ENCODE data around the gene FERD3L.

FERD3L gene

DNA sequence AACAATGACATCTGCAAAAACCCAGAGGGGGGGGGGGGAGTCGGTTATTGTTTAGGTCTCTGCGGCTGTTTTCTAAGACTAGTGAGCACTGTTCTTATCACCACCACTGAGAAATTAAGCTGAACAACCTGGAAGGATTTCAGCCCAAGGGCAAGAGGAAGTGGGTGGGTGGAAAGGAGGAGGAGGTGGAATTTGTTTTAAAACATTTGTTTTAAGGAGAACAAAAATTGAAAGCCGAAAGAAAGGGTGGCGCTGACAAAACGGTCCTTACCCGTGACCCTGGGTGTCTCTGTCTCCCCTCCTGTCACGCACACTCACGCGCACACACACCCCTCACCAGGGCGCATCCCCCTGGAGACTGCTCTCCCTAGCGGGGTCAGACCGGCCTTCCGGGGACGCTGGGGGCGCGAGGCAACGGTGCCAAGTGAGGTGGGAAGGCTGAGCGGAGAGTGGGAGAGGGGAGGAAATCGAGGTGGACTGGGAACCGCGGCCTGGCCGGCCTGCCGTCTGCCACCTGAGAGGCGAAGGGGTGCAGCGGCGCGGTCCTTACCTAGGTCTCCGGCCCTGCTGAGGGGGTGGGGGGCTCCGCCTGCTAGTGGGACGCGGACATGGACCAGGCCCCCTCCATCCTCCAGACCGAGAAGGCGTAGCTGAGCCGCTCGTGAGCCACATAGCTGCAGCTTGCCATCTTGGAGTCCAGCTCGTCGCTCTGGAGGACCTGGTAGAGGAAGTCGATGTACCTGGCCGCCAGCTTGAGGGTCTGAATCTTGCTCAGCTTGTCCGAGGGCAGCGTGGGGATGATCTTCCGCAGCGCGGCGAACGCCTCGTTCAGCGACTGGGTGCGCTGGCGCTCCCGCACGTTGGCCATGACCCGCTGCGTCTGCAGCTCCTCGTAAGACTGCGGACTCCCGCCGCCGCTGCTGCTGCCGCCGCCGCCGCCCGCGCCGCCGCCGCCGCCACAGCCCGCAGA, 28.8 kb downstream of the FERD3L start:
- DNase-seq: no peak

DNA sequence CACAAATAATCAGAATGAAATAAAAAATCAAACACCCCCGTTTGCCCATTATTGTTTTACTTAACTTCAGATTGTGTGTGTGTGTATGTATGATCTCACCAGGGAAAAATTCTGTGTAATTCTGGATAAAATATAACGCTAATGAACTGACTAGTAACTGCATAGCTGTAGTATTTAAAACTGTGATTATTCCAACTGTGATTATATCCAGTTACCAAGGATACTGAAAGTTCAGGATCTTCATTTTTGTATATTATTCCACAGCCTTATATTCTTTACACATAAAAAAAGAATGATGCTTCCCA, 30.7 kb downstream of the FERD3L start:
- DNase-seq: no peak

DNA sequence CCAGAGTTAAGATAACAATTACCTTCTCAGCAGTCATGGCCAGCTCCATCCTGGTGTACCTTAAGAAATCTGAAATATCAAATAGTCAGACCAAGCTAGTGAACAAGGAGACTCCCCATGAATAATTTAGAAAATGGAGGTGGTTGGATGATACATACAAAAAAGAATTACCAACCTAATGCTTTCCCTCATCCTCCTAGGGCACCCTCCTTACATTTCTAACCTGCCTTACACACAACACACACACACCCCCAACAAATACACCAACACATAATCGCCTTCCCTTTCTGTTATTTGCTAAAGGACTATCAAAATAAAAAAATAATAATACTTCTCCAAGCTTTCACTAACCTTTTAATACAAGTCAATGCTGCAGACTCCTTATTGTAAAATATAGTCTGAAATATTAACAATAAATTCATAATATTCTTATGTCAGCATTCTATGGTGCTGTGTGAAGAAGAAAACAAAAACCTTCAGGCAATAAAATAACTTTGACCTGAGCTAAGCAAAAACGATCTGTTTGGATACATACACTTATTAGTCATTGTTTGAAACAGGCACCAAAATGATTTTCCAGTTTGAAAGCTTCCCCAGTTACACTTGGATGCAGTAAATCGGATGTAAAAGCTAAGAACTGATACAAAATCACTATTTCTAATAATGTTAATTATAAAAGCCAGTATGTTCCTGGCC, 31.2 kb downstream of the FERD3L start:
- DNase-seq: no peak

DNA sequence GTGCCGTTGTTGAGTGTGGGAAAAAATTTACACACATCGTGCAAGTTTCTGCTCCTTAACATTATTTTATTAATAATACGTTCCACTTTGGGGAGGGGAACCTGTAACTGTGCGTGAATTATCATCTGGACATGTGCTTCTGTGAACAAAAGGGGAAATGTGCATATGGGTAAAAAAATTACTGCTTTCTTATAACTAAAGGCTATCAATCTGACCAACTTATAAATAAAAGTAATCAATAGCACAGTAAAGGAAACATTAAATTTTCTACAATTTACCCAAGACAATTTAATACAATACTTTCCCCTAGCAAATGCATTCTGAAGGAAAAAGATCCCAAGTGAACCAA, 32.2 kb downstream of the FERD3L start:
- no peak for DNase-seq

DNA sequence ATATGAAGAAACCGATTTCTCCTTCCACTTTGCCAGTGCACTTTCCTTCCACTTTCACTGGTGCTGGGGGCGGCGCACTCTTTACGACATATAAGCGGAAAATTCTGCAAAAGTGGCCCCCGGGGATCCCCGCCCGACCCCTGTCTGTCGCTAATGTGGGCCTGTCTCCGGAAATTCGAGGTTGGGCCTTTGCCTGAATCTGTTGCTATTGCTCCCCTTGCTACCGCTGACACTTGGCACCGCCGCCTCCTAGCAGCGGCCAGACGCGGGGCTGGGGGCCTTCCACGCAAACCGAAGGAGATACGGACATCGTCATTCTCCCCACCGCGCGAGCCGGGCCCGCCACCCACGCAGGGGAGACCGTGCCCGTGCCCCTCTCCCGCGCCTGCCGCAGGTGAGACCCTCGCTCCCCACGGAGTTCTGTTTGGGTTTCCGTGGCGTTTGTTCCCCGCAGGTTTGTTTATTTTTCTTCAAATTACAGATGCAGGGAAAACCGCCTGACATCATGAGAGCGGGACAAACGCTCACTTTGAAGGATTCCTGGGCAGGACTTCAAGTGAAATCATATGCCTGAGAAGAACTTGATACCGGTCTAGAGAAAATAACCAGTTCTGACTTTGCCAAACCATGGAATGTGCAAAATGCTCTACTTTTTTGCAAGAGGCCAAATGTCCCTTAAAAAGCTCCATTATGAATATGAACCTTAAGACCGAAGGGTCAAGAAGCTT, 32.8 kb downstream of the FERD3L start:
- no peak for DNase-seq

DNA sequence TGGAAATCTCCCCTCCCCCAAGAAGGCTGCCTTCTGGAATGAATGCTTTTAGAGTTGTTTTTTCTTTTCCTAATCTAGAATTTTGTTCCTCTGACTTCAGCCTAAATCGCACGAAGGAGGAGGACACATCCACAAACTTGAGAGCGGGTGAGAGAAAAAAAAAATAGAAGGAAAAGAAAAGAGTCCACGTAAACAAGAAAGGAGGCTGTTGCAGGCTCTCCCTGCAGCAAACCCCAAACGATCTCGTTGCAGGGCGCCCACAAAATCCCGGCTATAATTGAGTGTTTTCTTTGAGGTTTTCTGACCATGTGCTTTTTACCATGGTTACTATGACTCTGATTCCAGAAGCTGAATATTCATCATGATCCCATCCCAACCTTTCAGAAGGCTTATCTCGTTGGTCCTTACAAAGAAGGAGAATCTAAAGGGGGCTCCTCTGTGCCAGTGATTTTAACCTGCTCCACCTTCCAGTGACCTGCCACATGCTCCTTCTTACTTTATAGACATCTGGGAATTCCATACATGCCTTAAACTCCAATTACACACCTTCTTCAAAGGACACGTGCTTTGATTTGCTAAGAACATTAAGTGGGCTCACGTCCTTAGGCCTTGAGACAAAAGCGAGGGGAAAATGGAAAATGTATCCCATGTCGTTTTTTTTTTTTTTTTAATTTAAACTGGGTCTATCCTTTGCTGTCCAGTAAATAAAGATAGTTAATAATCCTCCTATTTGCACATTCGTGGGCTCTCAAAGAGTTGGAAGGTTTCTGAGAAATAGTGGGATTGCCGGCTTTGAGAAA, 33.5 kb downstream of the FERD3L start:
- no peak for DNase-seq

DNA sequence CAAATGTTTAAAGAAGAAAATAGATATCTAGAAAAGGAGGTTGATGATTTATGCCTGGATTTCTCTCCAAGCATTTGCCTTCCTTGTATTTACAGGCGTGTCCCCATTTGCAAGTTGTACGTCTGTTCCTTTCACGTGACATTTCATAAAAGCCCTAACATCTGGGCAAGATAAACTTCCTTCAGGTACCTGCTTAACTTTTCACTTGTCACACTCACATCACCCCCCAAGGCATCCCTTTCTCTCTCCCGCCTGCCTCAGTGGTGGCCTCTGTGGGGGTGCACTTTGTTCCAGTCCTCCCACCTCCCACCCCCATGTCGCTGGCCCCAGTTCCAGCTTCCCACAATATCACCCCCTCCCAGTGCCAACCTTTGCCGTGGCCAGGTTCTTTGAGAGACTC, 34.4 kb downstream of the FERD3L start:
- DNase-seq: no peak

DNA sequence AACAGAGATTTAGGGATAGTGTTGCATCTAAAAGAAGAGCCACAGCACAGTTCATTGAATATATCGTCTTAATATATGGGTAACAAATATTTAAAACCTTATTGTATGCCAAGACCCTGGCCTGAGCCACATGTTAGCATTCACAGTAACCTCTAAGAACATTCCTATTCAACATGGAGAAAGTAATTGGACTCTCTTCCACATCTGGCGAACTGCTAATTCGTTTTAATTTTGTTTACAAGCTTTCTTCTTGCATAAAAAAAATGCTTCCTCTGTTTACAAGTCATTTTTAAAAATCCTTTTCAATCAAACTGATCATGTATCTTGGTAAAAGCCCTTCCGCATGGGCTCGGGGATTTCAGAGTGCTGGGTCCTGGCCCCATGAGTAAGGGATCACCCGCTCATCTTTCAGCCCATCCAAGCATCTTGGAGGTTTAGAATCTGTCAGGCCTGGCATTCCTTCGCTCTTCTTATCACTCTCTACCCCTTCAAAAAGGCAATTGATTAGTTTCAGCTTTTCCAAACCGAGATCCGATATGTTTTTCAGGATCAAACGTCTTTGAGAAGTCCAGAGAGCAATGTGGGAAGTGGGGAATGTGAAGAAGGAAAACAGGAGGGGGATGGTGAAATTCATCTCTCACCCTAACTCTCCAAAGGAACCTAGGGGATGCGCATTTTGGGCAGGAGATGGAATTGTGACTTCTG, 35.0 kb downstream of the FERD3L start:
- no peak for DNase-seq

DNA sequence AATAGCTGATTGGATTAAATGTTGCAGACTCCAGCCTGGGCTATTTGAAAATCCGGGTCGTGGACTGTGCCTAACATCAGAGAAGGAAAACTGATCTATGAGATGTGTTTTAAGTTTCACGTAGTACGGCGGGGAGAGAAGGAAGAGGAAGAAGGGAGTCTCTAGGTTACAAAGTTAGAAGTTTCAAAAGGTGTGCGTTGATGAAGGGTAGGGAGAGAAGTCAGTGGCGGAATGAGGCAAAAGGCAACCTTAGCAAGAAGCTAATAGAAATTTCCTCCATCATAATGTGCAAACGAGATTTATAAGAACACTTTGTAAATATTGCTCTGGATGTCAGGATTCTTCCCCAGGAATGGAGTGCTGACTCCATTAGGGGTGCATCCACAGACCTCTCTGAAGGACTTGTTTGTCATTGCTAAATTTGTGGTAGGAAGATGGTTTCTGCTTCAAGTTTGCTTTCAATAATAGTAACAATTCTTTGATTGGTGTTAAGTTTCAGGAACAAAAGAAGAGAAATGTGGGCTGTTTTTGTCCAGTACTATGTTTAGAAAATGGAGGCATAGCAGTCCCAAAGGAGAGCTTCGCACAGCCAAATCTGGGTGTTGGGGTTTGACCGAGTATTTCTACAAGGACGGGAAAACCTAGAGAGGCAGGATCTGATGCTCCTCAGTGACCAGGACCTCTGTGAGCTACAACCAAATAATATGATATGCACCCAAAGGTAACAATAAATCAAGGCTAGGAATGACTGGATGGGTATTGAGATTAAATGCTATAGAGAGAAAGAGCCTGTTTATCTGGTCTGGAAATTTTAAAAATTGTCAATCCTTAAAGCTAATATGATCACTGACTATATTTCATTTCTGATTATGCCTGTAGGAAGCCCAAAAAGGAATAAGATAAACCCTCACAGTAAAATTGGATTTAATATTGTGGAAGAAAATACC, 35.9 kb downstream of the FERD3L start:
- no peak for DNase-seq

DNA sequence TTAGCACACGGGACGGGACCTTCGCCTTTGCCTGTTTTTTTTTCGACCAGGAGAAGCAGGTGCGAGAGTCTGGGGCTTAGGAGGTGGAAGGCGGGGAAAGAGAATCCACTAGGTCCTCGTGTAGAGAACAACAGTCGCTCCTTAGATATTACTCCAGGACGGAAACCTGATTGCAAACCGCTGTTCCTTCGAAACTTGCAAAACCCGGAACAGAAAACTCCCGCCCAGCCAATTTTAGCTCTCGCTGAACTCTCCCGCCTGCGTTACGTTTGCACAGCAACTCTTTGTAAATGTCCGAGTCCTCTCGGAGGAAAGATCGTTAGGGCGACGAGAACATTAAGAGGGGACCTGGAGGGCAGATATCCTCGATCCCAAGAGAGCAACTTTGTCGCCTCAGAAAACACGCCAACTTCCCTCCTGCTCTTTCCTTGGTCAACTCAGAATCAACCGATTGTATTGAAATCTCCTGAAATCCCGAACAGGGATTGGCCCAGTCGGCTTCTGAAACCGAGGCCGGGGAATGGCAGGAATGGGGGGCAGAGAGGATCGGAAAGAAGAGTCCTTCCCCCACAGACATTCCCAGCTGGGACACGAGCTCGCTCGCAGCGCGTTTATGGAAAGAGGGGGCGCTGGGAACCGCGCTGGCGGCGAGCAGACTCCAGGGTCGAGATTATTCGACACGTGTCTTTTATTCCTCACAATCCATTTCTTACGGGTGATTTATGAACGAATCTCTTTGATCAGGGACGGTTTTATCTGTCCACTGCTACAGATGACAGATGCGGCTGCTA, 37.7 kb downstream of the FERD3L start:
- DNase-seq: no peak

DNA sequence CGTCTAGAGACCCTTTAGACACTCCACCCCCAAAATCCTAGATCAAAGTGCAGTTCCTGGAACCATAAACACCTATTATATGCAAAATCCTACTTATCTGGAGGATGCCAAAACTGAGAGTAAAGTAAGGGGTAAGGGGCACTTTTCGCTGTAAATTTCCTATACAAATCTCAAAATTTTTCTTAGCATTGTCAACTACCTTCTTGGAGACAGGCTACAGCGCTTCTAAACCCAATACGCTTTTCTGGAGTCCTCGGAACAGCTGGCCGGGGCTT, 38.2 kb downstream of the FERD3L start:
- DNase-seq: no peak

DNA sequence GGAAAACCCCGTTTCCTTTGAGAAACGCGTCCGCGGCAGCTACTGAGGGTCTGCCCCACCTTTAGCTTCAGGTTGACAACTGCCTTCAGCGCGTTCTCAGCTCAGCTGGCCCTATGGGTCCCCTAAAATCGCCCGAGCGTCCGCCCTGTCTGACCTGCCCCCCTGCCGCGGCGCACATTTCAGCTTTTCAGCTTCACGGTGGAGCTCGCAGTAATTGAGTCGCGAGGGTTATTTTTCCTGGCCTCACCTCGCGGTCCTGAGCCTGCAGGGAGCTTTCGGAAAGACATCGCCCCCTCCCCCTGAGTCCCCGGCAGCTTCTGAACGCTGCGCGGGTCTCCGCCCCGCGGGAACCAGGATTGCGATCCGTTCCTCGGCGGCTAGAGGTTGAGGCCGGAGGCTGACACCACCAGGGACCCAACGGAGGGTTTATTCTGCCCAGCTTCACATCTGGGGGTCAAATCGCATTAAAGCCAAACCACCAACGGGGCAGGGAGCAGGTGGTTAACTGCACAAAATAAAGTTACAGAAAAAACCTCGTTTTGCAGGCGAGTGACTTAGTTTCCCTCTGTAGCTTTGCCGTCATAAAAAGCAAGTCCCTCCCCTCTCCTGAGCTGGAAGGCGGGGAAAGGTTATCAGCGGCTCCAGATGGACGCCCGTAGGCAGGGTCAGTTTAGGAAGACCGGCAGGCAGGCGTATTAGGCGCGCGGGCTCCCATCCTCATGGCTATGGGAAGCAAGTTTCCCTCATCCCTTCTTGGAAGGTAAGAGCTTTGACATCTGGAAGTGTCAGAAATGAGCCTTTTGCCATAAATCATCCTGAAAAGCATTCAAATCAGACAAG, 38.8 kb downstream of the FERD3L start:
- no peak for DNase-seq

DNA sequence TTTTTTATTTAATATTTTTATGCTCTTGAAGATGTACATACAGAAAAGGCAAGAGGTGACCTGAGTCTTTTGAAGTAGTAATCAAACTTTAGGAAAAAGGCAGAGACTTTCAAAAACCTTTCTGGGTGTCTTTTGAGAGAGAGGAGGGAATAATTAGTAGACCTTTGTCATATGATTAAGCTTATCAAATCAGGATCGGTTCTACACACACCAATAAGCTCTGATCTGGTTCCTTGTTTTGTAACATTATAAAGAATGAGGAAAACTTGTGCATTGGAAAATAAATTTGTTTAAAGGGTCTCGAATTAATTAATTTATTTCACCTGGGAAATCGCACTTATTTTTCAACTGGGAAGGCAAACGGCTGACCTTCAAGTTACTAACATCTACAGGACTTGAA, 39.7 kb downstream of the FERD3L start:
- DNase-seq: no peak

DNA sequence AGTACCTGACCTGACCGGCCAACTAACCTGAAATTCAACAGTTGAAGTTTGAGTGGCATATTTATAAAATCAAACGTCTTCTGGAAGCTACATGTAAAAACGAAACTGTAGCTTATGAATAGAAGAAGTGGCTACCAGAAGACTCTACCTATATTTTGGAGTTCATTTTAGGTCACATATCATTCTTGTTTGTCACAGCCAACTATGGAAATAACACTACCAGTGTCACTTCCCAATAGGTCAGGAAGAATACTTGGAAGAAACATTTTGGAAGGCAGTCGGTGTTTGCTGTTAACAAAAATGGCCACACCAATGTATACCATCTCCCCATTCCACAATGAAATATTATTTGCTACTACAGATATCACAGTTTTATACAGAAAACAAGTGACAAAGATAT, 40.4 kb downstream of the FERD3L start:
- no peak for DNase-seq

DNA sequence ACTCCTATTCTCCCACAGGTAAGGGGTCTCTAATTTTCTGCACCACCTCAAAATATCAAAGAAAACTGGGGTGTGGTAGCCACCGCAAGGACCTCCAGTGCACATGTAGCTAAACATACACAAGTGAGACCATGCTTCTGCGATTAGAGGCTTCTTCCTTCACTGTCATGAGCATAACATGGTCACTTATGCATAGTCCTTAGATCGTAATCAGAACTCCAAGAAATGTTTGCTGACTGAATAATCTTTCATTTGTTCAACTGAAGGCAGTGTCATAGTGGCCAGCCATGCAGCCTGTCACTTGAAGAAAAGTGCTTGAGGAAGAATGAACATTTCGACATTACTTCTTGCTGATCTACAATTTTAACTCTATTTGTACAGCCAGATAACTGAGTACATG, 42.3 kb downstream of the FERD3L start:
- no peak for DNase-seq

DNA sequence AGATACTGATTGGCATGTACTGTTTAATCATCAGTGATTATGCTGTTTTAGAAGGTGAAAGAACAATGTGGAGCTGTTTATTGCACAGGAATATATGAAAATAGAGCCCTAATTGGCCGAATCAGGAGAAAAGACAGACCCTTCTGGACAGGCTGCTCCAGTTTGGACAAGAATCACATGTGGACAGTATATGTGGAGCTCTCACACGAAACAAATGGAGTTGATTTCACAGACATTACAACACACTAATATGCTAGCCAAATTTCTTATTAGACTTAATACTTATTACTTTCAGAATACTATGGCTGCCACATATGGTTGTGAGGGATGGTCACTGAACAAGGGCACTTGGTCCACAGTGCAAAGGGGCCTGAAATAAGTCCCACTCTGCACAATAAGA, 43.3 kb downstream of the FERD3L start:
- no peak for DNase-seq

DNA sequence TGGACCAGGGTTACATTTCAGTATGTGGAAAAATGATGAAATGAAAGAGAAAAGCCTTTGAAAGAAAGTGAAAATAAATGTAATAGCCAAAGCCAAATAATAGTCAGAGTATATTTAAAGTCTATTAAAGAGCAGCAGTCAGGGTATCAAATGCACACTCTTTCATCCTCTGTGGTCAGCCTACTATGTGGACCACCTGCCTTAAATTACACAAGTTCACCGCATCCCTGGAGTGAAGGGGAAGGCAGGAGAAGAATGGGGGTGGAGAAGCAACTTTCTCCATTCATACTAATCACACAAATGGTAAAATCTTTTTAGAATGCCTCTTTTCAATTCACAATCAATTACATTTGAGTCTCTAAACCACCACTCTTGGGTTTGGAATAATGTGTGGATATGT, 43.7 kb downstream of the FERD3L start:
- DNase-seq: no peak

DNA sequence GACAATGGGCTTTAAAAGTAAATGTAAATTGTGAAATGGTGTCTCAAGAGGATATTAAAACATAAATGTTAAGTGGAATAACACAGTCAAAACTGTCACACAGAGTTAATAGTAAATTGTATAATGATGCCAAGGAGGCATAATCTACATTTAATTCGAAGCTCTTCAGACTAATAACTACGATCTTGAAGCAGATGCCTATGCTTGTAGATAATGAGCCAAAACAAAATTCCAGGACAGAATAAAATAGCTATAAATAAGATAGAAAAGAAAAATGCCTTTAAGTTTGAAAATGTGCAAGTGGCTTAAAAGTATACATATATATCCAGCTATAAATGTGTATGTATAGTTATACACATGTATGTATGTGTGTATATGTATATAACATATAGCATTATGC, 45.3 kb downstream of the FERD3L start:
- no peak for DNase-seq

DNA sequence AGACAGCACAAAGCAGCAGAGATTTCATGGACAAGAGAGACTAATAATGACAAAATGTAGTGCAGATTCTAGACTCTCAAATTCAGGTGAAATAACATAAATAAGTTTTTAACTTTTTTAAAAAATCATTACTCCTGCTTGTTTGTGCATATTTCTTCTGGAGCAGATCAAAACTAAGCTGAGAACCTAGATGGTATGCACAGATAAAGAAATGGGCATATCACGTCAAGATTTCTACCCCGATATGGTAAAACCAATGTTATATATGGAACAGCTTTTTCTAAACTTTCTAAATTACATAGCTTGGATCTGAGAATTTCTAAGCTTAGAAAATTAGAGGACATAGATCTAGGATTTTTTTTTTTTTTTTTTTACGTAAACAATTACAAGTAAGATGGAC, 46.0 kb downstream of the FERD3L start:
- no peak for DNase-seq

DNA sequence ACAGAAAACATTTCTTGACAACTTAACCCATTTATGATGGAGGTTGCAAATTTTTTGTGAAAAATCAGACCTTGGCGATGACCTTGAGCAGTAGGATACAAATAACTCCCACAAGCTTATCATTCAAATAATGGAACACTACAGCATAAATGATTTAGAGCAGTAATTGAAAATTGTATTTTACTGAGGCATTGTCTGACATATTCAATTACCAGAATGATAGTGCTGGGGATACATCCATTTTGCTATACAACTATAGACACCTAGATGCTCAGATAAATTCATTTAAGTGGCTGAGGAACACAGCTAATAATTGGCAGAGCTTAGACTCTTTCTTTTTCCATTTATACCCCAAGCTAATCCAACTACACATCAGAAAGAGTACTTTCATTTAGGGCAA, 46.7 kb downstream of the FERD3L start:
- DNase-seq: no peak

All from CD4-positive, alpha-beta T cell treated with Interleukin-4 for 1 hour (primary cell).